ENCODE results near the gene CMPK2.

Gene CMPK2

DNA sequence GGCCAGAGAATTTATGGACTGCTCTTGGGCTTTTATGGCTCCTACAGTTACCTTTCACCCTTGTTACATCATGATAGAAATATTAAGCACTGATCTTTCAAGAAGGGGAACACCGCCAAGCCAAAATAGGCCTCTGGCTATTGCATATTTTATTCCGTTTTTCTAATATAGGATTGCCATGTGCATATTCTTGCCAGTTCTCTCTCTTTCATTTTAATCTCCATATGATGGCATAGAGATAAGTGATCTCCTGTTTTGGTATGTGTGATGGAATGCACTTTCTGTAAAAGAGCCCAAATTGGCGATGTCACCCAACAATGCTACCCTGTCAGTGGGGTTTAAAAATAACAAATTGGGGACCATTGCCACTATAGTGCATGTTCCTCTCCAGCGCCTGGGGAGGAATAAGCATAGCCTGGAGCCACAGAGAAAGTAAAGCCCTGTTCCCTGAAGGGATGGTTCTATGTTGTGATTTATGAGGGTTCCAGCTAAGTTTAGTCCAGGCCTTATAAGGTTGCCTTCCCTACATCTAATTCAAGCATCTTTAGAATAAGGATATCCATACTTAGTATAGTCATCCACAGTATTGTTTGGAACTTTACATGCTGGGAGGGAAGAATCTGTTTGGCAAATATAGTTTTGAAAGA, 26.9 kb downstream of the CMPK2 start:
- DNase-seq: no peak

DNA sequence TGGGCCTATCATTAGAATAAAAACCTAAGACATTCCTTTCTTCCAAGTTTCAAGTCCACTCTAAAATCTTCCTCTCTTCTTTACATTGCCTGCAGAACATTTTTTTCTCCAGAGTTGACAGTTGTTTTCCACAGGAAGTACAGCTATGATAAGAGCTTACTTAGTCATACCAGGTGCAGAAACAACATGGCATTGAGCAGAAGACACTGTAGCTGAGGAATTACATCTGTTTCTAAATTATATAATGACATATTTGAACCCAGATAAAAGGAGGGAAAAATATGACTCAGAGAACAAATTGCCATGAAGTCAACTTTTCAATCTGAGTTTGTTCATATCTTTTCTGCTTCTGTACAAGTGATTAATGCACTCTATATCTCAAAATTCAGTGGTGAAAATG, 30.2 kb downstream of the CMPK2 start:
- no peak for DNase-seq

DNA sequence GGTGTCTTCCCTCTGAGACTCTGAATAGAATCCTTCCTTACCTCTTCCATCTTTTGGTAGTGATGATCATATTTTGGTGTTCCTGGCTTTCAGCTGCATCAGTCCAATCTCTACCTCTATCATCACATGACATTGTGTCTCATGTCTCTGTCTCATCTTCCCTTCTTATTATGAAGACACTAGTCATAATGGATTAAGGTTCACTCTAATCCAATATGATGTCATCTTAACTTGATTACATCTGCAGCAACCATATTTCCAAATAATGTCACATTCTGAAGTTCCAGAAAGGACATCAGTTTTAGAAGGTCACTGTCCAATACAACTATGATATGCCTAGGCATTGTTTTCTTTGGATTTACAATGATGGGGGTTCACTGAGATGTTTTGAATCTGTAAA, 31.5 kb downstream of the CMPK2 start:
- DNase-seq: peak in 2 of 3 donors; percentile 39 to 68

DNA sequence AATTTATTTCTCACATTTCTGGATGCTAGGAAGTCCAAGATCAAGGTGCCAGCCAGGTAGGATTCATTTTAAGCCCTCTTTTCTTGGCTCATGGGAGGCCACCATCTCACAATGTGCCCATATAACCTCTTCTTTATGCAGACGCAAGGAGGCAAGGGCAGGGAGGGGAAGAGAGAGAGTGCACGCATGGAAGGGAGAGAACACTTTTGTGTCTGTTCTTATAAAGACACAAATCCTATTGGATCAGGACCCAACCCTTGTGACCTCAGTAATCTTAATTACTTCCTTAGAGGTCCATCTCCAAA, 32.5 kb downstream of the CMPK2 start:
- no peak for DNase-seq

DNA sequence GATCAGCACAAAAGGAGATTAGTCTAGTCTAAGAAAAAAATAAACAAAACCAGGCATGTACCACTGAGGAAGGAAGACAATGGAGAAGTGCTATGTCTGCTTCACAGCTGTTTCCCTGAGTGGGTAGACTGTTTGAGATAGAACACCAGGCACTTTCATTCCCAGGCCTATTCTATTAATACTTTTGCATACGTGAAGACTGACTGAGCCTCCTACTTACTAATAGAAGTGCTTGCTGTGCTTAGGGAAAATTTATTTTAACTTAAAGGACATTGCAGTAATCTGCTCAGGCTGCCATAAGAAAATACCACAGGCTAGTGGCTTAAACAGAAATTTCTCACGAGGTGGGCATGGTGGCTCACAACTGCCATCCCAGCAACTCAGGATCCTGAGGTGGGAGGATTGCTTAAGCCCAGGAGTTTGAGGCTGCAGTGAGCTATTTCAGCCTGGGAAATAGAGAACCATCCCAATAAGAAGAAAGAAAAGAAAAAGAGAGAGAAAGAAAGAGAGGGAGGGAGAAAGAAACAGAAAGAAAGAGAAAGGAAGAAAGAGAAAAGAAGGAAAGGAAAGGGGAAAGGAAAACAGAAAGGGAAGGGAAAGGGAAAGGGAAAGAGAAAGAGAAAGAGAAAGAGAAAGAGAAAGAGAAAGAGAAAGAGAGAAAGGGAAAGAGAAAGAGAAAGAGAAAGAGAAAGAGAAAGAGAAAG, 33.0 kb downstream of the CMPK2 start:
- DNase-seq: peak; percentile 35 to 77 (median 50)

DNA sequence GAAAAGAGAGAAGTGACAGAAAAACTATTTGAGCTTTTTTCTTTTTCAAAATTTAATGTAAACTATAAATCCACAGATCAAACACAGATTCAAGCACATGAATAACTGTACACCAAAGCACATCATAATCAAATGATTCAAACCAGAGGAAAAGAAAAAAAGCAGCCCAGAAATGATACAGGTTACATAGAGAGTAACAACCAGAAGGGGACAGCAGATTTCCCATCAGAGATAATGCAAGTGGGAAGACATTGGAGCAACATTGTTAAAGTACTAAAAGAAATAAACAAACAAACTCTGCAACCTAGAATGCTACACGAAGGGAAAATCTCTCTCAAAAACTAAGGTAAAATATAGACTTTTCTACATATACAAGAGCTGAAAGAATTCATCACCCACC, 34.5 kb downstream of the CMPK2 start:
- DNase-seq: no peak

DNA sequence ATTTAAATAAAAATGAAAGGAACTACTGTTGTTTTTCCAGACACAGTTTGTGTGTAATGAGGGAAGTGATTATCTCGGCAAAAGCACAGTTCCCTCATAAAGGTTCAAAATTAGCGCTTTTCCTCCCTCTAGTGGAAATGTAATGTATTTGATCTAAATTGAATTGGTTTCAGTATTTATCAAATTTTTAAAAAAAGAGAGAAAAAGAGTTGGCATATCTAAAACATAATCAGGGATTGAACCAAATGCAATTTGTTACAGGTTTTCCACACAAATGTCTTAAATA, 37.5 kb downstream of the CMPK2 start:
- peak; percentile 67 to 83 (median 83) for DNase-seq

DNA sequence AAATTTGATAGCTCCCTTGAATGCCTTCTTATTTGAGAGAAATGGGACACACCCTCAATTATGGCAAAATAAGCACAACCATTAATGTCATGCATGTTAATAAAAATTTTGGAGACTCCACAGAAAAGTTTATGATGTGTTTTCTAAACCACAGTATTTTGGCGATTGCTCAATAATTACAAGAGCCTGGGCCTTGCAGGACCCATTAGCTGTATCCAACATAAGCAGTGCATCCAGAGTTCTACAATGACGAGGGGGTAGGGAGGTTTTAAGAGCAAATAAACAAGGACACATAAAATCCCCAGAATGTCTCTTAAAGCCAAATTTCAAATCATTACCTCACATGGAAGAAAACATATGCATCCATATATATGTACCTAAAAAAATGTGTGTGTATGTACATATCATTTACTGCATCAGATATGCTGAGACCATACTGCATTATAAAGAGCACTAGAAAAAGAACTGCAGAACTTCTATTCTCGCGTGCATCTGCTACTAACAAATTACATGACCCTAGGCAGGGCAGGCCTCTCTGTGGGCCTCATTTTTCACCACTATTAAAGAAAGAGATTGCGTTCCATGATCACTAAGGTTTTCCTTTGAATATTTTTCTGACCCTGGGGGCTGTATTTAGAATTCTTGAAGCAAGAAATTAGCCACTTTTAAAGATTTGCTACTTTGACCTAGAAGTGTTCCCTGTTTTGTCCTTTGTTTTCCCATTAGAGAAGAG, 38.0 kb downstream of the CMPK2 start:
- DNase-seq: no peak

DNA sequence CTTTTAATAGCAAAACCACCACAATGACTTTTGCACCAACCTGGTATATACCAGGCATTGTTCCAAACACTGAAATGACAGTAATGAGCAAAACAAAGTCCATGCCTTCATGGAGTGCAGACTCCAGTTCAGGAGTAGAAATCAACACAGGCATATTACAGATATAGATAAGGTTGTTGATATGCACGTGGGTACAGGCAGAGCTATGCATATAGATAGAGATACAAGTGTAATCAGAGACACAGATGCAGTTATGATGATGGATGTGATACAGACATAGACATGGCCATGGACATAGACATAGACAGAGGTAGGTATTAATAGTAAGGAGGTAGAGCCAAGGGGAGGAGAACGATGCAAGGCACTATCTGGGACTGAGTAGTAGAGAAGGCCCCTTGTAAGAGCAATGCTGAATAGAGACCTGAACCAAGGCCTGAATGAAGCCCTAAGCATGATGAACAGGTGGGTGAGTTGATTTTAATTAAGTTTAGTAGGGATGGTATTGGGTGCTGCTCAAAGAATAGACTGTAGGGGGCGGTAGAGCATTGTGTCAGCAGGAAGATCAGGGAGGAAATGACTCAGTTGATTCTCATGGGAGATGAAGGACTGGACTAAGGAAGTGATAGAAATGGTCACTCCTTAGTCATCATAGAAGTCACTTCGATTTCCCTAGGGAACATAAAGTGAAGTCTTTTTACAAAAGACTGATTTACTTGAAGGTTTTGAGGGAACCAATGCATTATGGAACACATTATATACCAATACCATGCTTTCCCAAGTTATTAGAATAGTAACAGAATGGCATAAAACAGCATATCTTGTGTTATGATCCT, 39.4 kb downstream of the CMPK2 start:
- peak; percentile 84 to 94 (median 88) for DNase-seq

DNA sequence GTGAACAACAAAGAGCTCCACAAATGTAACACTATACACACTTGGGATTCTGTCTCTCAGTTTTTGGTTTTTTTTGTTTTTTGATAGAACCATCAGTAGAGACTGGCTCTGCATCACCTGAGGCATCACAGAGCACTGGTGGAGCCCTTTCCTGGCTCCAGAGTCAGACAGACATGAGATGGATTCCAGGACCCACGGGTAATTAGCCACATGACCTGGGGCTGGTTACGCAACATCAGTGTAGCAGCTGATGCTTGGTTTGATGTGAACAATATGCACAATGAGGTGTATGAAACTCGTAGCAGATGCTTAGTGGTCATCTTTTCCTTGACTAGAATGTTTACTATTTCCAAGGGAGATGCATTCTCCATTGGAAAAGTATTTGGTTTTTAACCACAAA, 40.7 kb downstream of the CMPK2 start:
- DNase-seq: no peak

DNA sequence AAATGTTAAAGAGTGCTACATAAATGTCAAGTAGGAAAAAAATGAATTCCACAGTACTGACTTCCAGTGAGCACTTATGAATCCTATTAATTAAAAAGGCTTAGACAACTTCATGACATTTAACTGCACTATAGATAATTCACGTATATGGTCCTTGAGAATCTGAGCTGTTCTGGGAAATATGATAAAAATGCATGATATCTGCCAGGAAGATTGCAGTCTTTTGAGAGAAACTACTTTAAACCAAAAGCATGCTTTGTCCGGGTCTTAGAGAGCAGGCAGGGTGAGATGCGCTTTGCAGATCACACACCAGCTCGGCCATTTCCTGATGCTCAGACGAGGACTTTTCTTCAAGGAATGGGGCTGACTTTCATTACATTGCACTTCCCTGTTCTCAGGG, 42.6 kb downstream of the CMPK2 start:
- DNase-seq: no peak

DNA sequence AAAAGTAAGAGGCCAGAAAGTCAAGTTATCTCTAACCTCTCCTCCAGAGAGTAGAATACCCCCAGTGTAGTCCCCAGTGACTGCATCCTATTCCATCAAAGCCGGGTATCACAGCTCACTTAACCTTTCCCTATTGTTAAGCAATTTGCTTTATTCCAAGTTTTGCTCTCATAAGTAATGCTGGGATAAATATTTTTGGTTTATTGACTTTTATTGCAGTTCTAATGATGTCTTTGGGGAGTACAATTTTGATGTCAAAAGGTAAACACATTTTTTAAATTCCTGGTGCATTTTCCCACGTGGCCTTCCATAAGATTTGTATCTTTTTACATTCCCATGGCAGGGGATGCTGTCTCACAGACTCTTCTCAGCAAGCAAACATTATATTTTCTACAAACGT, 43.3 kb downstream of the CMPK2 start:
- DNase-seq: no peak

DNA sequence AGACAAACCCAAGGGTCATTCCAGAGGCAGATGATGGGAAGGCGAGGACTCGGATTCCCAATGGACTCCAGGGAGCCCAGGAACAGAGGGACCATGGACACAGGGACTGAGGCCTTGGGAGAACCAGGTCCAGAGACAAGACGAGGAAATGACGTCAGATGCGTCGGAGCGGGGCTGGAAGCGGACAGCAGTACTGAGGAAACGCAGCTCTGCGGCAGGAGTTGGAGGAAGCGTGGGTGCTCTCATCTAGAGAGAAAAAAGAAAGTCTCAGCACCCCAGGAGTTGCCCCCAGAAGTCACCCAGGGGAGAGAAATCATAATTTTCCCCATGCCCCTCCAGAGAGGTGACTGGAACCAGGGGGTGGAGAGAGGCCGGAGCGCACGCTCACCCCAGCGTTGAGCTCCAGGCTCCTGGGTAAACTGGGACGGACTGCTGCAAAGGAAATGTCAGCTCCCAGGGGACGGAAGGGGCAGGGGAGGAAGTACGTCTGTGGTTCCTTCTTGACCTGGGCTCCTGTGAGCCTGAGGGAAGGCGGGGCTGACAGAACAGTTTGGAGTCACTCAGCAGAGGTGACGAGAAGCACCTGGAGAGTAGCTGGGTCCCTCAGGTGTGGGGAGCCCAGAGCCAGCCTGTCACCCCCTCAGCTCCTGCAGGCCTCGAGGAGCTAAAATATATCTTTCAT, 44.7 kb downstream of the CMPK2 start:
- DNase-seq: no peak

DNA sequence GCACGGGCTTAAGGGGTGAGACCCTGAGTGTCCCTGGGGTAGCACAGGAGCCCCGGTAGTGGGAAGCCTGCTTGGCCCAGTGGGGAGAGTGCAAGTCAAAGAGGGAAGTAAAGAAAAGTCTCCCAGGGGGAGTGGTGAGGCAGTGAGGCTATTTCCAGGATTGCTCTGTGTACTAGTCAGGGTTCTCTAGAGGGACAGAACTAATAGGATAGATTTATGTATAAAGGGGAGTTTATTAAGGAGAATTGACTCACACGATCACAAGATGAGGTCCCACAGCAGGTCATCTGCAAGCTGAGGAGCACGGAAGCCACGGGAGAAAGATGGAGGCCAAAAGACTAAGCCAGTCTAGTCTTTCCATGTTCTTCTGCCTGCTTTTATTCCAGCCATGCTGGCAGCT, 45.5 kb downstream of the CMPK2 start:
- peak in 1 of 3 donors; percentile 7 for DNase-seq

DNA sequence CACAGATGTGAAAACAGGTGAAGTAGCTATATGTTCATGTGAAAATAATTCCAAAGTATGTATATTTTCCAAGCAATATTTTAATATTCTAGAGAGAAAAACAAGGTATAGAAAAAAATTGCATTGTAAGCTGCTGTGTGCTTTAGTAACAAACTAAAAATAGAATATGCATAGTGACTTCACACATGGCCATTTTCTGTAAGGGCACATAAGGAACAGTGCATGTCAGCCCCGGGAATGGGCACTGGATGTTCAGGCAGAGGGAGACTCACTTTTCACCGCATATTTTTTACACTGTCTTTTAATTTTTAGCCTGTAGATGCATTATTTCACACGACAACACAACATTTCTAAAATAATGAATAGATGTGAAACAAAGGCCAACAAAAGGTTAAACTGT, 46.0 kb downstream of the CMPK2 start:
- DNase-seq: no peak

DNA sequence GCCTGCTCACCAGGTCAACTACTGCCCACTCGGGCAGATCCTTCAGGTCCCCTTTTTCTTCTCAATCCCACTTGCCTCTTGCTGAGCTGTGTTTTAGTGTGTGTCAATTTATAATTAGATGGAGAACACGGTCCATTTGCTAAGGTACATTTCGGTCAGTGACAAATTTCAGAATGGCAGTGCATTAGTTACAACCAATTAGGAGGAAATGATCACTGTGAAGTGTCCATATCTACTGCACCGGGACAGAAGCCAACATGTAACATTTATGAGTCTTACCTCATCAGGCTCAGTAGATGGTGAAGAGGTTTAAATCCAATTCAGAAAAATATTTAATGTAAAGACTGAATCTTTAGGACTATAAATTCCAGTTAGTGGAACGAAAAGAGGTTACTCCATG, 47.7 kb downstream of the CMPK2 start:
- DNase-seq: no peak

DNA sequence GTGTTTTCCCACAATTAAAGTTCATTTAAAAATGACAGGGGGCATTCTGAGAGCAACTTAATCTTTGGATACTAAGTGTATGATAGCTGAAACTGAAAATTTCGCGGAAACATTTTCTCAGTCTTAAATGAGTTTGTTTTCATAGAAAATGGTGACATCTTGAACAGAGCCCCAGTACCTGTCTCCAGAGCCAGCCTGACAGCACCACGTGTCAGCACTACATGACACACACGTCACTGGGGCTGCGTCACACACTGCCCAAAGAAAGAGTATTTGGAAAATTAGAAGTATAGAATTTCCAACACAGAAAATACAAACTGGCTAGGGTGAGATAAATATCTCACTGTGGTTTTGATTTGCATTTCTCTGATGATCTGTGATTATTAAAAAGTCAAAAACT, 50.8 kb downstream of the CMPK2 start:
- DNase-seq: no peak

DNA sequence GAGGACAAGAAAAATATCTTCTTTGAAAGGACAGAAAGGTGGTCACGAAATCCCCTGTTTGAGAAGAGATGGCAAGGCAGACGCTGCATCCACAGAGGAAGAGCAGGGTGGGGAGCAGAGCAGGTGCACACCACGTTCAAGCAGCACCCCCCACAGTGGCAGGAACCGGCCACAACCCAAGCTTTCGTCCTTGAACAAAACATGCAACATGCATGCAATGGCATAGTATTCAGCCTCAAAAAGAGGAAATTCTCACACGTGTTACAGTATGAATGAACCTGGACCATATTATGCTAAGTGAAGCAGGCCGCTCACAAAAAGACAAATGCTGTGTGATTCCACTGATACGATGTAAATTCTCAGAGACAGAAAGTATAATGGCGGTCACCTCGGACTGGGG, 51.4 kb downstream of the CMPK2 start:
- no peak for DNase-seq

DNA sequence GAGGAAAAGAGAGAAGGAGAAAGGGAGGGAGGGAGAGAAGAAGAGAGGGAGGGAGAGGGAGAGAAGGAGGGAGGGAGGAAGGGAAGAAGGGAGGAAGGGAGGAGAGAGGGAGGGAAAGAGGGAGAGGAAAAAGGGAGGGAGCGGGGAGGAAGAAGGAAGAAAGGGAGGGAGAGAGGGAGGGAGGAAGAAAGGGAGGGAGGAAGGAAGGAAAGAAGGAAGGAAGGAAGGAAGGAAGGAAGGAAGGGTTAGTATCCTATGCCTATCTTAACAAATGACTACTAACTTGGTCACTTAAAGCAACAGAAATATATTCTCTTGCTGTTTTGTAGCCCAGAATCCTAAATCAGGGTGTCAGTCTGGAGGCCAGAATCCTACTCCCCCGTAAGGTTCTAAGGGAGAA, 52.1 kb downstream of the CMPK2 start:
- no peak for DNase-seq

DNA sequence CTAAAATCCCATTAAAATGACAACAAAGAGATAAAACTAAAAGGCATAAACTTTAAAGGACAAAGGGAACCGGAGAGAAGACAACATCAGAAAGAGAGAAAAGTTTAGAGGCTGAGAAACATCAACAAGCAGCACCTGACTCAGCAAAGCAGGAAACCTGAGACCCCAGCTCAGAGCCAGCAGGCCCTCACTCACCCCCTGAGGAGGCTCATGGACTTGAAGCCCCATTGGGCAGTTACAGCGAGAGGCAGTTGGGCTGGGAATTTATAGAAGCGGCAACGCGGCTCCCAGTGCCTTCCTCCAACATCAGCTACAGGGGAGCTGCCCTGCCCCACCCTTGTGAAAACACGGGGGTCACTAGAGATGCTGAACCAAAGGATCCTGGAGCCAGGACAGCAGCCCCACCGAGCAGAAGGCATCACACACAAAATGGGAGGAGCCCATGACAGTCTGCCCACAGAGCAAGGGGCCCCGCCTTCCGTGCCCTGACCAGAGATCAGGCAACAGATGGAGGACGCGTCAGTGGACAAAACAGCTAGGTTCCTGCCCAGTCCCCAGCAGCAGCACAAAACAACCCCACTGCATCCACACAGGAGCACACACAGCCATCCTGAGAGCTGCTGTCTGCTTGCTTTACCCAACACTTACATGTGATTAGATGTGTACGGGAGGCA, 52.7 kb downstream of the CMPK2 start:
- no peak for DNase-seq

DNA sequence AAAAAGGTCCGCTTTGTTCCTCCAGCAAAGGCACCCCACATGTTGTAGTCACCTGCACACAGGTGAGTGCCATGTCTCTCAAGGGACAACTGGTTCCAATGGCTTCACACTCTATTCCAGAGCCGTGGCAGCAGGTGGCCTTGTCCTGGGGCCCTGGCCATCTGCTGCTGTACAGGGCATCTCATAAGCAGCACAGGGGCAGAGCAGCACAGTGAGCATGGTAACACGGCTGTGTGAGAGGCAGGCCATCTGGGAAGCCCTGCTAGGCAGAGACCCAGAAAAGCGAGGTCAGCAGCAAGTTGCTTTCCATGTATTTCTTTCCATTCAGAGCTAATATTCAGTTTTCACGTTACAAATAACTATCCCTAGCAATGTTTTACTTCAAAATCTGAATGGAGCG, 54.7 kb downstream of the CMPK2 start:
- DNase-seq: no peak

DNA sequence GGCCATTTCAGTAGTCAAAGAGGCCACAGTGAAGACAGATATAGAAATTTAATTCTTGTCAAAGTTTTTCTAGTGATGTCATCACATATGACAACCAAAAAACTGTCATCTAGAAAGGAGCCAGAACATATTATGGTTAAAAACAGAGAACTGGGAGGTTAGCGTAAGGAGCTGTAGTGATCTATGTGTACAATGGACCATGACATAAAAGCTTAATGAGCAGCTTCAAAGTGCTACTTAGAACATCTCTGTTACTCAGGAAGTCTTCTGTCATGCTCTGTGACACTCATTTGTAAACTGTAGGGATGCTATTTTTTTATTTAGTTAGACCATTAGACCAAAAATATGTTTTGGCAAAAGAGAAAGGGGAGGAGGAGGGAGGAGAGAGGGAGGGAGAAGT, 57.3 kb downstream of the CMPK2 start:
- no peak for DNase-seq

DNA sequence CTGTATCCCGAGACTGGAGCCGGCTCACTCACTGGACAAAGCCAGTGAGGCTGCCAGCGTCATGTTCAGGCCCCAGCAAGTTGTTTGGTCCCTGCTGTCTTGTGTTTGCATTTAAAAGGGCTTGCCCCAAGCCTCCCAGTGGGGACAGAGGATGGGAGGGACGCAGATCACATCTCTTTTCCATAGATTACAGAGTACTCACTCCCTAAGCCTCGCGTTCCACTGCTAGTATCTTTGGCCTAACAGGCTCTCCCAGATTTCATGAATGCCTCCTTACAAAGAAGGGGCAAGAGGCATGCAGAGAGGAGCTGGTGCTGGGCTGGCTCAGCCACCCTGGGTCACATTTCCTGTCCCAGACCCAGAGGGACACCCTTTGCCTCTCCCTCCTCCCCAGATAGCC, 59.1 kb downstream of the CMPK2 start:
- DNase-seq: no peak
